ENCODE measurements around the gene ARID2.

ARID2 gene

GRCh38 chr12:45944771-45945170, 215.3 kb downstream of the ARID2 start:
- H3K4me1 Mint-ChIP-seq: peaks cover 11% of the 10 kb centered on the region
- peaks cover 89% of the 10 kb centered on the region for H3K36me3 Mint-ChIP-seq
- DNase-seq (ENCODE audit: low spot score in 2 of 2) (no peak), ATAC-seq (no peak)
- H3K4me3 Mint-ChIP-seq: no peak overlapping the region
- H3K27ac Mint-ChIP-seq: no peak overlapping the region
- no peaks in the 10 kb centered on the region for H3K9me3 Mint-ChIP-seq

- Mint-ChIP-seq H3K4me3 (no peak overlapping the region), H3K9me3 (no peaks in the 10 kb centered on the region), H3K36me3 (peaks cover 72% of the 10 kb centered on the region), H3K27ac (no peak overlapping the region), H3K4me1 (peaks cover 9% of the 10 kb centered on the region)
- DNase-seq (ENCODE audit: low spot score in 2 of 2): no peak
- no peak for ATAC-seq
Observed at GRCh38 chr12:45946435-45946834, 216.9 kb downstream of the ARID2 start.

GRCh38 chr12:45948546-45948945, 219.0 kb downstream of the ARID2 start:
- no peaks in the 10 kb centered on the region for H3K9me3 Mint-ChIP-seq
- DNase-seq (ENCODE audit: low spot score in 2 of 2) (no peak), ATAC-seq (no peak)
- no peak overlapping the region for H3K4me3 Mint-ChIP-seq
- no peak overlapping the region for H3K27ac Mint-ChIP-seq
- no peaks in the 10 kb centered on the region for H3K4me1 Mint-ChIP-seq
- peaks cover 56% of the 10 kb centered on the region for H3K36me3 Mint-ChIP-seq

Measured in stimulated activated effector memory CD8-positive, alpha-beta T cell treated with anti-CD3 and anti-CD28 coated beads, Interleukin-12 subunit alpha, Interleukin-12 subunit beta, amount 100 ng/mL, for 72 hours (primary cell).